Activated T-cell treated with anti-CD3 and anti-CD28 coated beads, Interleukin-2, amount 50 U/mL, for 24 hours (primary cell): Measurements from ENCODE around the gene CDC42BPB.

Experiments used
- DNase-seq: peaks from one replicate; pipeline ENCODE4 v3.0.0-alpha.2; 2020
- H3K27ac Mint-ChIP-seq: 2 replicates; pipeline ENCODE4 v1.8.0; 2020; ENCODE audit warnings: mild to moderate bottlenecking, mixed read lengths
- H3K27me3 Mint-ChIP-seq: 2 replicates; pipeline ENCODE4 v1.8.0; 2020; ENCODE audit warnings: mixed read lengths
- H3K36me3 Mint-ChIP-seq: 2 replicates; pipeline ENCODE4 v1.8.0; 2020; ENCODE audit warnings: low read depth, mixed read lengths
- H3K4me1 Mint-ChIP-seq: 2 replicates; pipeline ENCODE4 v1.8.0; 2020; ENCODE audit warnings: low read depth, mixed read lengths
- H3K4me3 Mint-ChIP-seq: 2 replicates; pipeline ENCODE4 v1.8.0; 2020; ENCODE audit warnings: mild to moderate bottlenecking, moderate library complexity, mixed read lengths
- H3K9me3 Mint-ChIP-seq: 2 replicates; pipeline ENCODE4 v1.8.0; 2020; ENCODE audit warnings: mixed read lengths

Gene CDC42BPB

GRCh38 chr14:103009559-103009958 lies 47.8 kb downstream of the CDC42BPB start:
- no peak for DNase-seq
- no peak overlapping the region for H3K27ac Mint-ChIP-seq
- no peaks in the 10 kb centered on the region for H3K27me3 Mint-ChIP-seq
- H3K4me1 Mint-ChIP-seq: peaks cover 1% of the 10 kb centered on the region
- no peaks in the 10 kb centered on the region for H3K9me3 Mint-ChIP-seq
- H3K4me3 Mint-ChIP-seq: no peak overlapping the region
- H3K36me3 Mint-ChIP-seq: no peaks in the 10 kb centered on the region

GRCh38 chr14:103008768-103009357 lies 48.5 kb downstream of the CDC42BPB start:
- Mint-ChIP-seq H3K27ac (no peak overlapping the region), H3K27me3 (no peaks in the 10 kb centered on the region), H3K9me3 (no peaks in the 10 kb centered on the region), H3K36me3 (no peaks in the 10 kb centered on the region), H3K4me3 (no peak overlapping the region), H3K4me1 (no peaks in the 10 kb centered on the region)
- no peak for DNase-seq

GRCh38 chr14:103008126-103008525 lies 49.2 kb downstream of the CDC42BPB start:
- H3K4me3 Mint-ChIP-seq: no peak overlapping the region
- no peak for DNase-seq
- H3K4me1 Mint-ChIP-seq: no peaks in the 10 kb centered on the region
- H3K27me3 Mint-ChIP-seq: no peaks in the 10 kb centered on the region
- no peak overlapping the region for H3K27ac Mint-ChIP-seq
- no peaks in the 10 kb centered on the region for H3K9me3 Mint-ChIP-seq
- H3K36me3 Mint-ChIP-seq: no peaks in the 10 kb centered on the region

- Mint-ChIP-seq H3K4me1 (no peaks in the 10 kb centered on the region), H3K27me3 (no peaks in the 10 kb centered on the region), H3K36me3 (no peaks in the 10 kb centered on the region), H3K9me3 (no peaks in the 10 kb centered on the region), H3K27ac (no peak overlapping the region), H3K4me3 (no peak overlapping the region)
- DNase-seq: no peak
These were observed 49.8 kb downstream of the CDC42BPB start for GRCh38 chr14:103007555-103007954.

GRCh38 chr14:103006991-103007520 lies 50.3 kb downstream of the CDC42BPB start:
- no peaks in the 10 kb centered on the region for H3K9me3 Mint-ChIP-seq
- no peaks in the 10 kb centered on the region for H3K27me3 Mint-ChIP-seq
- H3K36me3 Mint-ChIP-seq: no peaks in the 10 kb centered on the region
- no peak overlapping the region for H3K27ac Mint-ChIP-seq
- H3K4me1 Mint-ChIP-seq: no peaks in the 10 kb centered on the region
- DNase-seq: no peak
- H3K4me3 Mint-ChIP-seq: no peak overlapping the region

- no peak for DNase-seq
- no peaks in the 10 kb centered on the region for H3K27me3 Mint-ChIP-seq
- H3K27ac Mint-ChIP-seq: no peak overlapping the region
- H3K36me3 Mint-ChIP-seq: no peaks in the 10 kb centered on the region
- no peaks in the 10 kb centered on the region for H3K4me1 Mint-ChIP-seq
- no peaks in the 10 kb centered on the region for H3K9me3 Mint-ChIP-seq
- H3K4me3 Mint-ChIP-seq: no peak overlapping the region
These were observed 51.2 kb downstream of the CDC42BPB start for GRCh38 chr14:103006106-103006505.

GRCh38 chr14:103003850-103004249 lies 53.5 kb downstream of the CDC42BPB start:
- H3K9me3 Mint-ChIP-seq: no peaks in the 10 kb centered on the region
- H3K27ac Mint-ChIP-seq: no peak overlapping the region
- H3K4me3 Mint-ChIP-seq: no peak overlapping the region
- H3K4me1 Mint-ChIP-seq: no peaks in the 10 kb centered on the region
- no peak for DNase-seq
- no peaks in the 10 kb centered on the region for H3K36me3 Mint-ChIP-seq
- H3K27me3 Mint-ChIP-seq: no peaks in the 10 kb centered on the region

GRCh38 chr14:103003351-103003615 lies 54.1 kb downstream of the CDC42BPB start:
- no peak overlapping the region for H3K27ac Mint-ChIP-seq
- no peaks in the 10 kb centered on the region for H3K36me3 Mint-ChIP-seq
- H3K4me1 Mint-ChIP-seq: no peaks in the 10 kb centered on the region
- H3K9me3 Mint-ChIP-seq: no peaks in the 10 kb centered on the region
- no peak overlapping the region for H3K4me3 Mint-ChIP-seq
- no peaks in the 10 kb centered on the region for H3K27me3 Mint-ChIP-seq
- DNase-seq: no peak

GRCh38 chr14:103002578-103003350 lies 54.6 kb downstream of the CDC42BPB start:
- Mint-ChIP-seq H3K27ac (no peak overlapping the region), H3K27me3 (no peaks in the 10 kb centered on the region), H3K9me3 (no peaks in the 10 kb centered on the region)

GRCh38 chr14:103001651-103002396 lies 55.5 kb downstream of the CDC42BPB start:
- no peaks in the 10 kb centered on the region for H3K9me3 Mint-ChIP-seq
- no peaks in the 10 kb centered on the region for H3K27me3 Mint-ChIP-seq
- no peak overlapping the region for H3K27ac Mint-ChIP-seq
- H3K4me3 Mint-ChIP-seq: no peak overlapping the region
- no peaks in the 10 kb centered on the region for H3K36me3 Mint-ChIP-seq
- DNase-seq: no peak
- no peaks in the 10 kb centered on the region for H3K4me1 Mint-ChIP-seq

More at GRCh38 chr14:103002578-103003350, 54.6 kb downstream of the CDC42BPB start:
- Mint-ChIP-seq H3K4me3 (no peak overlapping the region), H3K4me1 (no peaks in the 10 kb centered on the region), H3K36me3 (no peaks in the 10 kb centered on the region)
- DNase-seq: no peak

GRCh38 chr14:103001226-103001625 lies 56.1 kb downstream of the CDC42BPB start:
- DNase-seq: no peak
- Mint-ChIP-seq H3K4me1 (no peaks in the 10 kb centered on the region), H3K9me3 (no peaks in the 10 kb centered on the region)

GRCh38 chr14:103000291-103000921 lies 56.9 kb downstream of the CDC42BPB start:
- no peak for DNase-seq
- no peak overlapping the region for H3K4me3 Mint-ChIP-seq
- H3K9me3 Mint-ChIP-seq: no peaks in the 10 kb centered on the region
- no peaks in the 10 kb centered on the region for H3K36me3 Mint-ChIP-seq
- H3K27me3 Mint-ChIP-seq: no peaks in the 10 kb centered on the region
- no peak overlapping the region for H3K27ac Mint-ChIP-seq
- no peaks in the 10 kb centered on the region for H3K4me1 Mint-ChIP-seq

More at GRCh38 chr14:103001226-103001625, 56.1 kb downstream of the CDC42BPB start:
- Mint-ChIP-seq H3K27ac (no peak overlapping the region), H3K36me3 (no peaks in the 10 kb centered on the region), H3K4me3 (no peak overlapping the region), H3K27me3 (no peaks in the 10 kb centered on the region)

GRCh38 chr14:102999227-102999895 lies 58.0 kb downstream of the CDC42BPB start:
- H3K36me3 Mint-ChIP-seq: no peaks in the 10 kb centered on the region
- H3K4me3 Mint-ChIP-seq: no peak overlapping the region
- no peak for DNase-seq
- H3K9me3 Mint-ChIP-seq: no peaks in the 10 kb centered on the region
- H3K4me1 Mint-ChIP-seq: no peaks in the 10 kb centered on the region
- H3K27me3 Mint-ChIP-seq: no peaks in the 10 kb centered on the region
- H3K27ac Mint-ChIP-seq: no peak overlapping the region

GRCh38 chr14:102998393-102998792 lies 59.0 kb downstream of the CDC42BPB start:
- H3K4me3 Mint-ChIP-seq: no peak overlapping the region
- H3K9me3 Mint-ChIP-seq: no peaks in the 10 kb centered on the region
- no peak overlapping the region for H3K27ac Mint-ChIP-seq
- no peaks in the 10 kb centered on the region for H3K4me1 Mint-ChIP-seq
- DNase-seq: no peak
- no peaks in the 10 kb centered on the region for H3K27me3 Mint-ChIP-seq
- H3K36me3 Mint-ChIP-seq: no peaks in the 10 kb centered on the region
